HepG2 (cell line): ENCODE measurements around the gene NSMF. TPM values are rescaled to one million over a fixed set of nuclear protein-coding genes. Genes with fewer than 3 reads are reported as not detected.

Experiments used
- ARID3A ChIP-seq: IDR thresholded peaks from 2 replicates; pipeline ENCODE4 v1.6.1; 2012; ENCODE audit warnings: low read depth, low read length, improper control_type of control experiment
- MAF1 ChIP-seq: sonication (generic); formaldehyde crosslinking; IDR thresholded peaks from 2 replicates; pipeline ENCODE4 v1.5.0; 2020; ENCODE audit warnings: missing genetic modification reagents, borderline replicate concordance
- MNT ChIP-seq: fragments of 450-650 bp; IDR thresholded peaks from 2 replicates; pipeline ENCODE4 v1.6.1; 2016
- NONO ChIP-seq, 2 experiments: fragments of 450-650 bp in 1 of 2; sonication (generic) in 1 of 2; formaldehyde crosslinking in 1 of 2; IDR thresholded peaks in 1 of 2; conservative IDR thresholded peaks in 1 of 2; 2 replicates each; pipeline versions ENCODE4 v1.6.1 to v1.8.0; 2017 to 2022; ENCODE audit warnings: mild to moderate bottlenecking in 1 of 2, missing genetic modification reagents in 1 of 2, moderate library complexity in 1 of 2
- ZBTB38 ChIP-seq: sonication (generic); formaldehyde crosslinking; IDR thresholded peaks from 2 replicates; pipeline ENCODE4 v1.5.1; 2020; ENCODE audit warnings: mild to moderate bottlenecking, missing genetic modification reagents
- ZNF101 ChIP-seq: sonication (generic); formaldehyde crosslinking; IDR thresholded peaks from 2 replicates; pipeline ENCODE4 v1.4.0; 2020; ENCODE audit warnings: mild to moderate bottlenecking, low read depth, missing genetic modification reagents, borderline replicate concordance
- ZNF572 ChIP-seq: sonication (generic); formaldehyde crosslinking; IDR thresholded peaks from 2 replicates; pipeline ENCODE4 v1.5.1; 2020; ENCODE audit warnings: mild to moderate bottlenecking, missing genetic modification reagents
- ZNF614 ChIP-seq: IDR thresholded peaks from 2 replicates; pipeline ENCODE4 v1.6.1; 2018; ENCODE audit warnings: missing biosample characterization, missing genetic modification reagents, inconsistent platforms, borderline replicate concordance
- polyA plus RNA-seq, 8 experiments: library from polyadenylated mRNA; depleted of rRNA in 3 of 8; stranded (reverse) in 7 of 8; unstranded in 1 of 8; fragments of >200 nt; fragmentation: Illumina TruSeq in 4 of 8; extraction: Trizol in 4 of 8; gene quantifications; 2 replicates each; pipeline versions ENCODE4 v1.2.1 to v1.2.3, GENCODE V29; 2011 to 2016; ENCODE audit warnings: low read depth in 4 of 8, missing spikeins in 1 of 8, mixed read lengths in 1 of 8; ENCODE audit not compliant: insufficient read depth in 1 of 8
- total RNA-seq, 5 experiments: library from RNA; depleted of rRNA; stranded (reverse); fragments of >200 nt; fragmentation: Illumina TruSeq; extraction: Trizol; gene quantifications; 2 replicates each; pipeline ENCODE4 v1.2.3, GENCODE V29; 2016; ENCODE audit warnings: low read depth in 1 of 5
- TF ChIP-seq, protein P1 (sequence below), 2 experiments: sonication (generic) in 1 of 2; formaldehyde crosslinking in 1 of 2; IDR thresholded peaks; 2 replicates each; pipeline versions ENCODE4 v1.4.0 to v1.6.1; 2016 to 2020; ENCODE audit warnings: borderline replicate concordance in 1 of 2, low read depth in 1 of 2, mild to moderate bottlenecking in 1 of 2, missing genetic modification reagents in 1 of 2
- TF ChIP-seq, protein P2 (sequence below): sonication (generic); formaldehyde crosslinking; IDR thresholded peaks from 2 replicates; pipeline ENCODE4 v1.4.0; 2020; ENCODE audit warnings: mild to moderate bottlenecking, missing genetic modification reagents

The NSMF gene
- total and polyA plus RNA-seq, 2 of the 13 experiments (the other 11 are each of a cell fraction or from before 2014, with no cell fraction given), result 44.3 to 183 TPM

GRCh38 chr9:137459152-137459600 is at the start of gene NSMF (continued):
- TF ChIP-seq, protein P1, sequence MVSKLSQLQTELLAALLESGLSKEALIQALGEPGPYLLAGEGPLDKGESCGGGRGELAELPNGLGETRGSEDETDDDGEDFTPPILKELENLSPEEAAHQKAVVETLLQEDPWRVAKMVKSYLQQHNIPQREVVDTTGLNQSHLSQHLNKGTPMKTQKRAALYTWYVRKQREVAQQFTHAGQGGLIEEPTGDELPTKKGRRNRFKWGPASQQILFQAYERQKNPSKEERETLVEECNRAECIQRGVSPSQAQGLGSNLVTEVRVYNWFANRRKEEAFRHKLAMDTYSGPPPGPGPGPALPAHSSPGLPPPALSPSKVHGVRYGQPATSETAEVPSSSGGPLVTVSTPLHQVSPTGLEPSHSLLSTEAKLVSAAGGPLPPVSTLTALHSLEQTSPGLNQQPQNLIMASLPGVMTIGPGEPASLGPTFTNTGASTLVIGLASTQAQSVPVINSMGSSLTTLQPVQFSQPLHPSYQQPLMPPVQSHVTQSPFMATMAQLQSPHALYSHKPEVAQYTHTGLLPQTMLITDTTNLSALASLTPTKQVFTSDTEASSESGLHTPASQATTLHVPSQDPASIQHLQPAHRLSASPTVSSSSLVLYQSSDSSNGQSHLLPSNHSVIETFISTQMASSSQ (IDR thresholded peaks at IDR 0.05; ENCODE audit: low read depth), result no peak
- TF ChIP-seq, protein P1 (CRISPR knock-in tag; IDR thresholded peaks at IDR 0.05; ENCODE audit: borderline replicate concordance), result no peak
- TF ChIP-seq NONO (IDR thresholded peaks at IDR 0.05) (no peak), NONO (CRISPR knock-in tag; conservative IDR thresholded peaks at IDR 0.05) (no peak), ZBTB38 (CRISPR knock-in tag) (no peak), MAF1 (CRISPR knock-in tag) (no peak), ZNF572 (CRISPR knock-in tag) (no peak), MNT (no peak), ZNF614 (CRISPR knock-in tag) (no peak), ARID3A (no peak), ZNF101 (no peak)
- TF ChIP-seq, protein P2, sequence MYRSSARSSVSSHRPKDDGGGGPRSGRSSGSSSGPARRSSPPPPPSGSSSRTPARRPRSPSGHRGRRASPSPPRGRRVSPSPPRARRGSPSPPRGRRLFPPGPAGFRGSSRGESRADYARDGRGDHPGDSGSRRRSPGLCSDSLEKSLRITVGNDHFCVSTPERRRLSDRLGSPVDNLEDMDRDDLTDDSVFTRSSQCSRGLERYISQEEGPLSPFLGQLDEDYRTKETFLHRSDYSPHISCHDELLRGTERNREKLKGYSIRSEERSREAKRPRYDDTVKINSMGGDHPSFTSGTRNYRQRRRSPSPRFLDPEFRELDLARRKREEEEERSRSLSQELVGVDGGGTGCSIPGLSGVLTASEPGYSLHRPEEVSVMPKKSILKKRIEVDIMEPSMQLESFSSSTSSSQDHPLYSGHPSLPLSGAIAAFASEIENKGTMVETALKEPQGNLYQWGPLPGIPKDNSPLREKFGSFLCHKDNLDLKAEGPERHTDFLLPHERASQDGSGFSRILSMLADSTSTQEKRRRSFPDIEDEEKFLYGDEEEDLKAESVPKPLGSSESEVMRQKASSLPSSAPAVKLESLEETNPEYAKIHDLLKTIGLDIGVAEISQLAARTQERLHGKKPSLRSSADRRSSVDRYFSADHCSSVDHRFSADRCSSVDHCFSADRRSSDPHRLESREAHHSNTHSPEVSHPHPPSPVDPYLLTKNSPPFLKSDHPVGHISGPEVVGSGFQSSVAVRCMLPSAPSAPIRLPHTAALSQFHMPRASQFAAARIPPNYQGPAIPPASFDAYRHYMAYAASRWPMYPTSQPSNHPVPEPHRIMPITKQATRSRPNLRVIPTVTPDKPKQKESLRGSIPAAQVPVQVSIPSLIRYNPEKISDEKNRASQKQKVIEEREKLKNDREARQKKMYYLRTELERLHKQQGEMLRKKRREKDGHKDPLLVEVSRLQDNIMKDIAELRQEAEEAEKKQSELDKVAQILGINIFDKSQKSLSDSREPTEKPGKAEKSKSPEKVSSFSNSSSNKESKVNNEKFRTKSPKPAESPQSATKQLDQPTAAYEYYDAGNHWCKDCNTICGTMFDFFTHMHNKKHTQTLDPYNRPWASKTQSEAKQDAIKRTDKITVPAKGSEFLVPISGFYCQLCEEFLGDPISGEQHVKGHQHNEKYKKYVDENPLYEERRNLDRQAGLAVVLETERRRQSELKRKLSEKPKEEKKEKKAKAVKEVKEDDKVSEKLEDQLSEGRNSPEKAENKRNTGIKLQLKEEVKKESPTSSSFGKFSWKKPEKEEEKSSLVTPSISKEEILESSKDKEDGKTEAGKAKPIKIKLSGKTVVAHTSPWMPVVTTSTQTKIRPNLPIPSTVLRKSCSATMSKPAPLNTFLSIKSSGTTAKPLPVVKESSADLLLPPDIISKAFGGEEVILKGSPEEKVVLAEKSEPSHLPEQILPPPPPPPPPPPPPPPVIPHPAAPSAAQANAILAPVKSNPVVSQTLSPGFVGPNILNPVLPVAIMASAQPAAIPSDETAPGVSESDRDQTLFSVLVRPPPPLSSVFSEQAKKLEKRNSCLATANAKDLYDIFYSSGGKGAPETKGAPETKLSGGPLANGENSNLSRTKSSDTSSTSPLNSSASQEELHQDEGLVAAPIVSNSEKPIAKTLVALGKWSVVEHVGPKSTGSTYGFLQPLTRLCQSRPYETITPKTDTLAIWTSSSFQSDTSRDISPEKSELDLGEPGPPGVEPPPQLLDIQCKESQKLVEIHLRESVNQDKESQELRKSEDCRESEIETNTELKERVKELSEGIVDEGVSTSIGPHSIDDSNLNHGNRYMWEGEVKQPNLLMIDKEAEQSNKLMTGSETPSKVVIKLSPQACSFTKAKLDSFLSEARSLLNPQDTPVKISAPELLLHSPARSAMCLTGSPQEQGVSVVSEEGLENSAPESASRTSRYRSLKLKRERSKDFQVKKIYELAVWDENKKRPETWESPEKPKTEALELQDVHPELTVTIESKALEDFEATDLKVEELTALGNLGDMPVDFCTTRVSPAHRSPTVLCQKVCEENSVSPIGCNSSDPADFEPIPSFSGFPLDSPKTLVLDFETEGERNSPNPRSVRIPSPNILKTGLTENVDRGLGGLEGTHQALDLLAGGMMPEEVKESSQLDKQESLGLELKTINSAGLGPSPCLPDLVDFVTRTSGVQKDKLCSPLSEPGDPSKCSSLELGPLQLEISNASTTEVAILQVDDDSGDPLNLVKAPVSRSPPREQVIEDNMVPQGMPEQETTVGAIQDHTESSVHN (CRISPR knock-in tag), result no peak
